ENCODE results near the gene ZNF341.

- TF ChIP-seq, protein P1, sequence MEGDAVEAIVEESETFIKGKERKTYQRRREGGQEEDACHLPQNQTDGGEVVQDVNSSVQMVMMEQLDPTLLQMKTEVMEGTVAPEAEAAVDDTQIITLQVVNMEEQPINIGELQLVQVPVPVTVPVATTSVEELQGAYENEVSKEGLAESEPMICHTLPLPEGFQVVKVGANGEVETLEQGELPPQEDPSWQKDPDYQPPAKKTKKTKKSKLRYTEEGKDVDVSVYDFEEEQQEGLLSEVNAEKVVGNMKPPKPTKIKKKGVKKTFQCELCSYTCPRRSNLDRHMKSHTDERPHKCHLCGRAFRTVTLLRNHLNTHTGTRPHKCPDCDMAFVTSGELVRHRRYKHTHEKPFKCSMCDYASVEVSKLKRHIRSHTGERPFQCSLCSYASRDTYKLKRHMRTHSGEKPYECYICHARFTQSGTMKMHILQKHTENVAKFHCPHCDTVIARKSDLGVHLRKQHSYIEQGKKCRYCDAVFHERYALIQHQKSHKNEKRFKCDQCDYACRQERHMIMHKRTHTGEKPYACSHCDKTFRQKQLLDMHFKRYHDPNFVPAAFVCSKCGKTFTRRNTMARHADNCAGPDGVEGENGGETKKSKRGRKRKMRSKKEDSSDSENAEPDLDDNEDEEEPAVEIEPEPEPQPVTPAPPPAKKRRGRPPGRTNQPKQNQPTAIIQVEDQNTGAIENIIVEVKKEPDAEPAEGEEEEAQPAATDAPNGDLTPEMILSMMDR (IDR thresholded peaks at IDR 0.05): no peak
- TF ChIP-seq POLR2A (IDR thresholded peaks at IDR 0.05): no peak
Measured at GRCh38 chr20:33686984-33687366, 44.8 kb upstream of the ZNF341 start.
